Right atrium auricular region (tissue), 2 donors: Measurements from ENCODE around the gene MAEL. TPM values are rescaled to one million over a fixed set of nuclear protein-coding genes. Genes with fewer than 3 reads are reported as not detected.
"Not testable (repeated sequence)": the region's sequence is repeated elsewhere in the genome, so short reads cannot be mapped to it uniquely, and the experiment has no call there.

Experiments used
- DNase-seq: peaks from one replicate; pipeline ENCODE4 v3.0.0-alpha.2; 2019; ENCODE audit warnings: low spot score
- H3K27ac ChIP-seq, 2 donors: fragments of 200-600 bp; sonication (generic); 1 replicate in 1 of 2; 2 replicates in 1 of 2; pipeline ENCODE4 v1.5.1; 2016 to 2019
- H3K27me3 ChIP-seq, 2 donors: fragments of 200-600 bp; sonication (generic); one replicate each; pipeline versions ENCODE4 v1.5.1 to v1.6.0; 2017 to 2019
- H3K36me3 ChIP-seq: fragments of 200-600 bp; sonication (generic); one replicate; pipeline ENCODE4 v1.5.1; 2016
- H3K4me1 ChIP-seq, 2 donors: fragments of 200-600 bp; sonication (generic); one replicate each; pipeline versions ENCODE4 v1.5.1 to v1.6.0; 2017 to 2019
- H3K4me3 ChIP-seq, 2 donors: fragments of 200-600 bp; sonication (generic); 1 replicate in 1 of 2; 2 replicates in 1 of 2; pipeline ENCODE4 v1.5.1; 2017 to 2019; ENCODE audit warnings: mild to moderate bottlenecking in 1 of 2, moderate library complexity in 1 of 2
- H3K9me3 ChIP-seq, 2 donors: fragments of 200-600 bp; sonication (generic); one replicate each; pipeline ENCODE4 v1.5.1; 2019
- CTCF ChIP-seq, 2 donors: fragments of 200-600 bp; sonication (generic); IDR thresholded peaks; one replicate each; pipeline ENCODE4 v1.5.1; 2019; ENCODE audit warnings: antibody characterized with exemption in 2 of 2
- total RNA-seq, 2 donors: library from RNA; depleted of rRNA; stranded (reverse); fragments of >200 nt; gene quantifications; one replicate each; pipeline ENCODE4 v1.1.0, GENCODE V29; 2016

The MAEL gene
- total RNA-seq, 2 donors from 2014 or later: 6.7 to 8.5 TPM

GRCh38 chr1:167022384-167022783 is 33.3 kb downstream of the MAEL start:
- no peak for DNase-seq
- no peaks in the 10 kb centered on the region for H3K4me1 ChIP-seq
- H3K4me3 ChIP-seq: no peak overlapping the region
- no peaks in the 10 kb centered on the region for H3K27me3 ChIP-seq
- no peak for TF ChIP-seq CTCF (IDR thresholded peaks at IDR 0.05)
- H3K9me3 ChIP-seq: no peaks in the 10 kb centered on the region
- no peak overlapping the region for H3K27ac ChIP-seq
- H3K36me3 ChIP-seq: no peaks in the 10 kb centered on the region

- H3K4me3 ChIP-seq, H3K4me1 ChIP-seq, DNase-seq, H3K9me3 ChIP-seq, H3K27ac ChIP-seq, H3K36me3 ChIP-seq, H3K27me3 ChIP-seq: not testable (repeated sequence)
Observed at GRCh38 chr1:167029553-167029952, 40.5 kb downstream of the MAEL start.

GRCh38 chr1:167033646-167034045 is 44.6 kb downstream of the MAEL start:
- no peak for TF ChIP-seq CTCF (IDR thresholded peaks at IDR 0.05)
- no peaks in the 10 kb centered on the region for H3K27me3 ChIP-seq
- no peak for DNase-seq
- no peak overlapping the region for H3K4me3 ChIP-seq
- H3K9me3 ChIP-seq: no peaks in the 10 kb centered on the region
- no peak overlapping the region for H3K27ac ChIP-seq
- no peaks in the 10 kb centered on the region for H3K36me3 ChIP-seq
- no peaks in the 10 kb centered on the region for H3K4me1 ChIP-seq

- Histone ChIP-seq H3K27me3 (no peaks in the 10 kb centered on the region), H3K4me3 (peak overlapping the region; percentile 25 to 35), H3K4me1 (peaks cover 0 to 3% of the 10 kb centered on the region in 2 donors), H3K36me3 (no peaks in the 10 kb centered on the region), H3K9me3 (no peaks in the 10 kb centered on the region), H3K27ac (no peak overlapping the region)
- DNase-seq: no peak
- no peak for TF ChIP-seq CTCF (IDR thresholded peaks at IDR 0.05)
Observed at GRCh38 chr1:167043752-167044488, 54.8 kb downstream of the MAEL start.

- Histone ChIP-seq H3K36me3 (no peaks in the 10 kb centered on the region), H3K27me3 (no peaks in the 10 kb centered on the region), H3K9me3 (no peaks in the 10 kb centered on the region), H3K27ac (no peak overlapping the region), H3K4me3 (no peak overlapping the region), H3K4me1 (no peaks in the 10 kb centered on the region)
- TF ChIP-seq CTCF (IDR thresholded peaks at IDR 0.05): no peak
- DNase-seq: no peak
Observed at GRCh38 chr1:167051907-167052306, 62.8 kb downstream of the MAEL start.

- TF ChIP-seq CTCF (IDR thresholded peaks at IDR 0.05): peak; percentile 25 to 51
- H3K4me1 ChIP-seq: no peaks in the 10 kb centered on the region
- no peaks in the 10 kb centered on the region for H3K9me3 ChIP-seq
- H3K36me3 ChIP-seq: no peaks in the 10 kb centered on the region
- H3K27ac ChIP-seq: no peak overlapping the region
- H3K4me3 ChIP-seq: no peak overlapping the region
- DNase-seq: no peak
- H3K27me3 ChIP-seq: no peaks in the 10 kb centered on the region
Observed at GRCh38 chr1:167052389-167052788, 63.3 kb downstream of the MAEL start.
